Ovary (tissue), 3 donors: ENCODE data around the gene TRIP12.

Experiments used
- CTCF ChIP-seq, 3 donors: fragments of 450-650 bp in 2 of 3; fragments of 200-600 bp in 1 of 3; IDR thresholded peaks; one replicate each; pipeline versions ENCODE4 v1.5.1 to v1.8.0; 2016 to 2022; ENCODE audit warnings: antibody characterized with exemption in 3 of 3, mild to moderate bottlenecking in 1 of 3
- EP300 ChIP-seq: sonication (generic); formaldehyde crosslinking; IDR thresholded peaks from one replicate; pipeline ENCODE4 v1.6.1; 2017; ENCODE audit warnings: antibody characterized with exemption
- POLR2A ChIP-seq: fragments of 450-650 bp; IDR thresholded peaks from one replicate; pipeline ENCODE4 v1.6.1; 2017; ENCODE audit warnings: antibody characterized with exemption, mild to moderate bottlenecking, moderate library complexity
- donor health status: DM: no; HTN: no; CAD: no.

- TF ChIP-seq POLR2A, result no peak
- TF ChIP-seq CTCF (IDR thresholded peaks at IDR 0.05), result no peak
- no peak for TF ChIP-seq EP300
Measured at GRCh38 chr2:229969921-229970320, 48.1 kb upstream of the TRIP12 start.
